Stomach (tissue), 4 donors: ENCODE data around the gene KCNF1.

Source experiments
- CTCF ChIP-seq, 7 experiments: fragments of 450-650 bp in 4 of 7; fragments of 200-600 bp in 3 of 7; sonication (generic) in 3 of 7; IDR thresholded peaks; one replicate each; pipeline ENCODE4 v1.5.1; 2016 to 2019; ENCODE audit warnings: antibody characterized with exemption in 7 of 7, control low read depth in 2 of 7, mild to moderate bottlenecking in 1 of 7
- POLR2A ChIP-seq, 4 donors: fragments of 450-650 bp; IDR thresholded peaks; one replicate each; pipeline ENCODE4 v1.6.1; 2016; ENCODE audit warnings: antibody characterized with exemption in 4 of 4, control low read depth in 2 of 4, mild to moderate bottlenecking in 1 of 4, moderate library complexity in 1 of 4

- TF ChIP-seq POLR2A (IDR thresholded peaks at IDR 0.05) = no peak
- TF ChIP-seq CTCF (IDR thresholded peaks at IDR 0.05) = no peak
These were observed 49.1 kb downstream of the KCNF1 start for GRCh38 chr2:10960606-10961489.
